HG02840 (cell line): Measurements from ENCODE around the gene CEACAM1.
"Not testable (repeated sequence)": the region's sequence is repeated elsewhere in the genome, so short reads cannot be mapped to it uniquely, and the experiment has no call there.

Experiments used
- ATAC-seq: cut with Tn5 transposase; IDR thresholded peaks from one replicate; pipeline ENCODE4 v1.9.1; 2021; ENCODE audit warnings: mild to moderate bottlenecking, moderate library complexity, moderate number of reproducible peaks; ENCODE audit not compliant: unreplicated experiment, low FRiP score

CEACAM1 gene

GRCh38 chr19:42550521-42550920, 22.2 kb upstream of the CEACAM1 start:
- not testable (repeated sequence) for ATAC-seq

DNA sequence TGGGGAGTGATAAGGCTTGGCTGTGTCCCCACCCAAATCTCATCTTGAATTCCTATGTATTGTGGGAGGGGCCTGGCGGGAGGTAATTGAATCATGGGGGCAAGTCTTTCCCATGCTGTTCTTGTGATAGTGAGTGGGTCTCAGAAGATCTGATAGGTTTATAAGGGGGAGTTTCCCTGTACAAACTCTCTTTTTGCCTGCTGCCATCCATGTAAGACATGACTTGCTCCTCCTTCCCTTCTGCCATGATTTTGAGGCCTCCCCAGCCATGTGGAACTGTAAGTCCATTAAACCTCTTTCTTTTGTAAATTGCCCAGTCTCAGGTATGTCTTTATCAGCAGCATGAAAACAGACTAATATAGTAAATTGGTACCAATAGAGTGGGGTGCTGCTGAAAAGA, 20.8 kb upstream of the CEACAM1 start:
- not testable (repeated sequence) for ATAC-seq

GRCh38 chr19:42548552-42548951, 20.3 kb upstream of the CEACAM1 start:
- no peak for ATAC-seq

DNA sequence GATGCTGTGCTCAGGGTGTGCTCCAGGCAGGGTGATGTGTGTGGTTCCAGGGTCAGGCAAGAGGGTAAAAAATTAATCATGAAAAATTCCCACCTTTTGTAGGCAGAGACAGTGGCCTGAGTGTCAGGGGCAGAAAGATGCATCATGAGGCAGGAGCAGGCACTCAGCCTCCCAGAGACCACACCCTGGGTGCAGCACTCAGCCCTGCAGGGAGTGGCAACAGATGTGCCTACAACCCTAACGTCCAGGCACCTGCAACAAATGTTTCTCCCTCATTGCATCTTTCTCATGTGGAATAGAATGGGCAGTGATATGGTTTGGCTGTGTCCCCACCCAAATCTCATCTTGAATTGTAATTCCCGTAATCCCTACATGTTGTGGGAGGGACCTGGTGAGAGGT, 19.6 kb upstream of the CEACAM1 start:
- ATAC-seq: no peak

- ATAC-seq: no peak
Measured at GRCh38 chr19:42546831-42547500, 18.7 kb upstream of the CEACAM1 start.

GRCh38 chr19:42544146-42544545, 15.9 kb upstream of the CEACAM1 start:
- ATAC-seq: no peak

DNA sequence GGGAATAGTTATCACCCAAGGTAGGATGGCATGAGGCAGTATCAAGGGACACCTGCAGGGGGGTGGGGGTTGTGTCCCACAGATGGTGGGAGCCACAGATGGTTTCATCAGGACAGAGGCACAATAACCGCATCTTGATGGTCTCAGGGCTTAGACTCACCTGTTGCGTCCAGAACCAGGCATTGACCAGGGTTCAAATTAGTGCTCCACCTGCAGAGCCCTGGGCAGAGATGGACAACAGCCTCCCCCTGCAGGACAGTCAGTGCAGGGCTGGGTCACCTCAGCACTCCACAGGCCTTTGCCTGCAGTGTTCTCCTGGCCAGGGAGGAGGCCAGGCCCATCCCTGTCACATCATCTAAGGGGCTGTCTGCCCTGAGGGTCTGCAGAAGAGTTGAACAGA, 14.5 kb upstream of the CEACAM1 start:
- ATAC-seq: no peak

DNA sequence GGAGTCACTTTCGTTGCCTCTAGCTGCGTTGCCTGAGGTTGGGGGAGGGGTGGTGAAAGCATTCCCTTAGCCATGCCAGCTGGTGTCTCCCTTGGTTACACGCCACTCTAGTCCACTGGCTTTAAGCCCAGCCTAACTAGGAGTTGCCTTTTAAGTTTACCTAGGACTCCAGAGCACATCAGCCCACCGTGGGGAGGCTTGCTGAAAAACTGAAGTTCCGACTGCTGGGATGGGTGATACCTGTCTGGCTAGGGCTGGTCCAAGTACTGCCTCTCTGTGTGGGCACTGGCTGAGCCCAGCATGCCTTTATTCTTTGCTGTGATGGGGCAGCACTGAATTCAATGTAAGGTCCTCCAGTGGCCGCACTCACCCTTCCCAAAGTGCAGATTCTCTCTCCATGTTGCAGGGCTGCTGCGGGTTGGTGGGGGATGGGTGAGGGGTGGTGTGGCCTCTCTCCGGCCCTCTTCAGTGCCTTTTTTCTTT, 11.8 kb upstream of the CEACAM1 start:
- ATAC-seq: no peak

DNA sequence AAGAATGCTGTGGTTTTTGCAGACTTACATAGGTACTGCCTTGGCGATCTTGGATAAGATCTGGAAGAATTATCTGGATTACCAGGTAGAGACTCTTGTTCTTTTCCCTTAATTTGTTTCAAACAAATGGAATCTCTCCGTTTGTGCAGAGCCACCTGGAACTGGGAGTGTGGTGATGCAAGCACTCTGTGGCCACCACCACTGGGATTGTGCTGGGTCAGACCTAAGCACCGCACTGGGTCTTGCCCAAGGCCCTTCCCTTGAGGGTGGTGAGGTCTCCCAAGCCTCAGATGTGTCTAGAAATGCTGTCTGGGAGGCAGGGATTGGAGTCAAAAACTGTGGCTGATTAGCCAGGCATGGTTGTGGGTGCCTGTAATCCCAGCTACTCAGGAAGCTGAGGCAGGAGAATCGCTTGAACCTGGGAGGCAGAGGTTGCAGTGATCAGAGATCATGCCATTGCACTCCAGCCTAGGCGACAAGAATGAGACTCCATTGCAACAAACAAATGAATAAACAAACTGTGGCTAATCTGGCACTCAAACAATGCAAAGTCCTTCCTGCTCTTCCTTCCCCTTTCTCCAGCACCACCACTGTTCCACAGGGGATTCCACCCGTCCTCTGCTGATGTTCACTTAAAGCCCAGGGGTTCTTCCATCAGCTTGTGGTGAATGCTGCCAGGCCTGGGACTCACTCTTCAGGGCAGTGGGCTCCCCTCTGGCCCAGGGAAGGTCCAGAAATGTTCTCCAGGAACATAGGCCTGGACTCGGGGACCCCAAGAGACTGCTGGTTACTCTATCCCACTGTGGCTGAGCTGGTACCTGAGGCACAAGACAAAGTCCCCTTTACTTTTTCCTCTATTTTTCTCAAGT, 10.8 kb upstream of the CEACAM1 start:
- ATAC-seq: no peak

DNA sequence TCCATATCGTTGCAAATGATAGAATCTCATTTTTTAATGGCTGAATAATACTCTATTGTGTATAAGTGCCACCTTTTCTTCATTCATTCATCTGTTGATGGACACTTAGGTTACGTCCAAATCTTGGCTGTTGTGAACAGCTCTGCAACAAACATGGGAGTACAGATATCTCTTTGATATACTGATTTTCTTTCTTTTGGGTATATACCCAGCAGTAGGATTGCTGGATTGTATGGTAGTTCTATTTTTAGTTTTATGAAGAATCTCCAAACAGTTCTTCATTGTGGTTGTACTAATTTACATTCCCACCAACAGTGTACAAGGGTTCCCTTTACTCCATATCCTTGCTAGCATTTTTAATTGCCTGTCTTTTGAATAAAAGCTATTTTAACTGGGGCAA, 7.0 kb upstream of the CEACAM1 start:
- not testable (repeated sequence) for ATAC-seq

GRCh38 chr19:42534391-42534790, 6.1 kb upstream of the CEACAM1 start:
- no peak for ATAC-seq

- no peak for ATAC-seq
Measured at GRCh38 chr19:42532891-42533290, 4.6 kb upstream of the CEACAM1 start.

DNA sequence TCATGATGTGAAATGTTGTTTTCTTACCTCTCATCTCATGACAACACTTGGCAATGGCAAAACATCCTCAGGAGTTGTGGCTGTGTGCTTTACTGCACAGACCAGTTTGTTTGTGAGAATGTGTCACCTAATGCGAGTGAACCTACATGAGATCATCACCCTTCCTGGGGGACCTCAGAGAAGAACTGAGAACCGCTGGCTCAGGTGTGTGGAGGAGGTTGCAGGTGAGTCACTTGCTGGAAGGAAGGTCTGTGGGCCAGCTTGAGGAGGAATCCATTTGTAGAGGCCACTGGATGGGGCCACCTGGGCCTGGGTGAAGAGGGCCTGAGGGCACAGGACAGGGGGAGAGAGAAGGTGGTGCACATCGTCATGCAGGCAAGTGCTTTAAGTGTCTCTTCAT, 3.0 kb upstream of the CEACAM1 start:
- ATAC-seq: no peak

- ATAC-seq: no peak
Measured at GRCh38 chr19:42529248-42529764, 1.0 kb upstream of the CEACAM1 start.

DNA sequence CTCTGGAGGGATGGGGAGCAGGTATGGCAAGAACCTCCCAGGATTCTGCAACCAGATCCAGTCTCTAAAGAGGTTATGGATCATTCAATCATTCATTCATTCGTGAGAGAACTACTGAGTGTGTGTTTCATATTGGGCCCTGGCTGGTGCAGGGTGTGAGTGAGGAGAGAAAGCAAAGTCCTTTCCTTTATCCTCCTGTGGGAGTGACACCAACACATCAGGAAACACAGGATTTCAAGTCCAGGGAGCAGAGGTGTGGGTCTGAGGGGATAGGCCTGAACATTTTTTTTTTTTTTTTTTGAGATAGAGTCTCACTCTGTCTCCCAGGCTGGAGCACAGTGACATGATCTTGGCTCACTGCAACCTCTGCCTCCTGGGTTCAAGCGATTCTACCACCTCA, 3.3 kb downstream of the CEACAM1 start:
- ATAC-seq: no peak

DNA sequence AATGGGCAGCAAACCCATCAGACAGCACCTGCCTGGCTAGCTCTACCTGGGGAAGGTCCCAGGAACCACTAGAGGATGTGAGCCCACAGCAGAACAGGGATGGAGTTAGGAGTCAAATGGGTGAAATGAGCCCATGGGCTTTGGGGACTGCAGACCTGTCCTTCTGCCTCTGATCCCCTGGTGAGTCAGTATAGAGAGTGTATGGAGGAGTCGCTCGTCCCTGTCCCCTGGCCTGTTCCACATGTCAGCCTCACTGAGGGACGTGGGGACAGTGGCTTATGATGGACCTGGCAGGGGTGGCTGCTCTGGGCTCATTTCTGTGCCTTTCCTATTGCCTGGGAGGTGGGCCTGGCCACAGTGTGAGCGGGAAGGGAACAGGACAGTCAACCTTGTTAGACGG, 4.0 kb downstream of the CEACAM1 start:
- no peak for ATAC-seq

DNA sequence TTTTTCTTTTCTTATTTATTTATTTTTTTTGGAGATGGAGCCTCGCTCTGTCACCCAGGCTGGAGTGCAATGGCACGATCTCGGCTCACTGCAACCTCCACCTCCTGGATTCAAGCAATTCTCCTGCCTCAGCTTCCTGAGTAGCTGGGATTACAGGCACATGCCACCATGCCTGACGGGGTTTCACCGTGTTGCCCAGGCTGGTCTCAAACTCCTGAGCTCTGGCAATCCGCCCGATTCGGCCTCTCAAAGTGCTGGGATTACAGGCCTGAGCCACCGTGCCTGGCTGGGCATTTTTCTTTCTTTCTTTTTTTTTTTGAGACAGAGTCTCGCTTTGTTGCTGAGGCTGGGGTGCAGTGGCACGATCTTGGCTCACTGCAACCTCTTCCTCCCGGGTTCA, 6.0 kb downstream of the CEACAM1 start:
- not testable (repeated sequence) for ATAC-seq

GRCh38 chr19:42521346-42522030, 6.8 kb downstream of the CEACAM1 start:
- no peak for ATAC-seq

DNA sequence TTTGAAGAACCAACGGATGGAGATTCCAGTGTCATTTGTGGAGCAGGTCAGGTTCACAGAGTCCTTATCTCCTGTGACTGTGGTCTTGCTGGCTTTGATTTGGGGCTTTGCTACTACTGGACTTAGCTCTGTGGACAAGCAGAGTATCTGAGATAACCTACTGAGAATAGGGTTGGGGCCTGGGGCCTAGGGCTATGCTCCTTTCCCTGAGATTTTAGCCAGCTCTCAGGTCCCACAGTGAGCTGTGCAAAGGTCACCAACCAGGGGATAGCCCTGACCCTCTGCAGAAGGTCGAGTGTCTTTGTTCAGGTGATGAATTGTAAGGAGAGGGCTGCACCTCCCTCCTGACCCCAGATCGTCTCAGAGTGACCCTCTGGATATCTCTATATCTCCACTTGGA, 9.2 kb downstream of the CEACAM1 start:
- no peak for ATAC-seq

DNA sequence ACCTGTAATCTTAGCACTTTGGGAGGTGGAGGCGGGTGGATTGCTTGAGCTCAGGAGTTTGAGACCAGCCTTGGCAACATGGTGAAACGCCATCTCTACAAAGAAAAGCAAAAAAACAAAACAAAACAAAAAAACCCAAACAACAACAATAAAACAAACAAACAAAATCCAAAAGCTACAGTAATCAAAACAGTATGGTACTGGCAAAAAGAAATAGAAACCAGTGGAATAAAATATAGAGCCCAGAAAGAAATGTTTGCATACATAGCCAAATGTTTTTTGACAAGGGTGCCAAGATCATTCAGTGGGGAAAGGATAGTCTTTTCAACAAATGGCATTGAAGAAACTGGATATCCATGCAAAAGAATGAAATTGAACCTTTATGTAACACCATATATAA, 11.5 kb downstream of the CEACAM1 start:
- no peak for ATAC-seq

- ATAC-seq: no peak
Measured at GRCh38 chr19:42515241-42515832, 12.9 kb downstream of the CEACAM1 start.
